Keratinocyte (primary cell): ENCODE data around the gene SFRP5. TPM values are rescaled to one million over a fixed set of nuclear protein-coding genes. Genes with fewer than 3 reads are reported as not detected.

Experiments used
- DNase-seq: peaks from one replicate; pipeline ENCODE4 v3.0.0-alpha.2; 2011; ENCODE audit warnings: low read depth, missing footprints, low spot score
- FAIRE-seq: peaks from 2 replicates; lab custom pipeline; 2011; peaks lifted over from hg19 to GRCh38; lab: Jason Lieb, UNC
- H2AFZ ChIP-seq: 2 replicates; pipeline ENCODE4 v1.6.0; 2012; ENCODE audit warnings: low read length, control low read depth, inconsistent platforms; ENCODE audit not compliant: control insufficient read depth
- H3K27ac ChIP-seq: 2 replicates; pipeline ENCODE4 v1.5.1; 2011; ENCODE audit warnings: low read length; ENCODE audit not compliant: control insufficient read depth, insufficient read depth
- H3K27me3 ChIP-seq: 3 replicates; pipeline ENCODE4 v1.6.0; 2011; ENCODE audit warnings: low read length; ENCODE audit not compliant: control insufficient read depth, insufficient read depth; ENCODE audit errors: extremely low read depth
- H3K36me3 ChIP-seq, 2 experiments: 2 replicates in 1 of 2; 3 replicates in 1 of 2; pipeline ENCODE4 v1.5.1; 2011; ENCODE audit warnings: low read length in 2 of 2, mild to moderate bottlenecking in 1 of 2; ENCODE audit not compliant: control insufficient read depth in 2 of 2, insufficient read depth in 2 of 2; ENCODE audit errors: extremely low read depth in 1 of 2
- H3K4me1 ChIP-seq: 3 replicates; pipeline ENCODE4 v1.5.1; 2011; ENCODE audit warnings: low read length; ENCODE audit not compliant: control insufficient read depth, insufficient read depth; ENCODE audit errors: extremely low read depth
- H3K4me2 ChIP-seq: 3 replicates; pipeline ENCODE4 v1.6.0; 2011; ENCODE audit warnings: low read depth, low read length; ENCODE audit not compliant: control insufficient read depth, insufficient read depth; ENCODE audit errors: extremely low read depth
- H3K4me3 ChIP-seq, 3 experiments: fragments of 200-600 bp in 1 of 3; sonication (generic) in 1 of 3; 2 replicates in 2 of 3; 3 replicates in 1 of 3; pipeline ENCODE4 v1.5.1; 2011 to 2016; ENCODE audit warnings: low read length in 3 of 3, mild to moderate bottlenecking in 3 of 3, control low read depth in 2 of 3, inconsistent platforms in 1 of 3, low read depth in 1 of 3, mixed read lengths in 1 of 3, mixed run types in 1 of 3, moderate library complexity in 1 of 3; ENCODE audit not compliant: control insufficient read depth in 2 of 3, insufficient read depth in 2 of 3; ENCODE audit errors: extremely low read depth in 1 of 3
- H3K79me2 ChIP-seq: 2 replicates; pipeline ENCODE4 v1.6.0; 2012; ENCODE audit warnings: low read length; ENCODE audit not compliant: control insufficient read depth, insufficient read depth
- H3K9ac ChIP-seq: 3 replicates; pipeline ENCODE4 v1.6.0; 2011; ENCODE audit warnings: low read length; ENCODE audit not compliant: control insufficient read depth, insufficient read depth; ENCODE audit errors: extremely low read depth
- H3K9me1 ChIP-seq: 3 replicates; pipeline ENCODE4 v1.6.0; 2011; ENCODE audit warnings: low read length; ENCODE audit not compliant: control insufficient read depth, insufficient read depth; ENCODE audit errors: extremely low read depth
- H3K9me3 ChIP-seq: 2 replicates; pipeline ENCODE4 v1.5.1; 2012; ENCODE audit warnings: low read depth, low read length; ENCODE audit not compliant: control insufficient read depth
- H4K20me1 ChIP-seq: 3 replicates; pipeline ENCODE4 v1.6.0; 2011; ENCODE audit warnings: low read length; ENCODE audit not compliant: control insufficient read depth, insufficient read depth; ENCODE audit errors: extremely low read depth
- EZH2 ChIP-seq: IDR thresholded peaks from one replicate; pipeline ENCODE4 v1.6.1; 2012; ENCODE audit warnings: inconsistent platforms, mild to moderate bottlenecking, low read length, moderate library complexity
- dilution Hi-C: fragments of 300-500 bp; cut with MboI; formaldehyde crosslinking; loops from one replicate; pipeline ENCODE4 v1.7.0; 2020; ENCODE audit warnings: low sequenced_read_pairs; ENCODE audit not compliant: extremely low pct_ligation_motif_present
- polyA plus RNA-seq, 5 experiments: library from polyadenylated mRNA; depleted of rRNA in 3 of 5; stranded (reverse) in 3 of 5; stranded (forward) in 1 of 5; unstranded in 1 of 5; fragments of >200 nt; gene quantifications; 1 replicate in 1 of 5; 2 replicates in 3 of 5; 3 replicates in 1 of 5; pipeline versions ENCODE4 v1.2.1 to v1.2.3, GENCODE V29; 2011 to 2012; ENCODE audit warnings: missing spikeins in 2 of 5, low read depth in 1 of 5, low replicate concordance in 1 of 5
- TF ChIP-seq, protein P1 (sequence below), 3 experiments: IDR thresholded peaks in 1 of 3; conservative IDR thresholded peaks in 1 of 3; optimal IDR thresholded peaks in 1 of 3; 2 replicates in 2 of 3; 3 replicates in 1 of 3; pipeline versions ENCODE3 to v1.5.1; 2011; ENCODE audit warnings: low read length in 3 of 3, mild to moderate bottlenecking in 3 of 3, moderate library complexity in 2 of 3, control low read depth in 1 of 3, inconsistent platforms in 1 of 3; ENCODE audit not compliant: insufficient read depth in 2 of 3; ENCODE audit errors: extremely low read depth in 1 of 3

Gene SFRP5
- polyA plus RNA-seq, 1 donor (not counting 4 experiments of a cell fraction or from before 2014, with no cell fraction given): not detected

DNA sequence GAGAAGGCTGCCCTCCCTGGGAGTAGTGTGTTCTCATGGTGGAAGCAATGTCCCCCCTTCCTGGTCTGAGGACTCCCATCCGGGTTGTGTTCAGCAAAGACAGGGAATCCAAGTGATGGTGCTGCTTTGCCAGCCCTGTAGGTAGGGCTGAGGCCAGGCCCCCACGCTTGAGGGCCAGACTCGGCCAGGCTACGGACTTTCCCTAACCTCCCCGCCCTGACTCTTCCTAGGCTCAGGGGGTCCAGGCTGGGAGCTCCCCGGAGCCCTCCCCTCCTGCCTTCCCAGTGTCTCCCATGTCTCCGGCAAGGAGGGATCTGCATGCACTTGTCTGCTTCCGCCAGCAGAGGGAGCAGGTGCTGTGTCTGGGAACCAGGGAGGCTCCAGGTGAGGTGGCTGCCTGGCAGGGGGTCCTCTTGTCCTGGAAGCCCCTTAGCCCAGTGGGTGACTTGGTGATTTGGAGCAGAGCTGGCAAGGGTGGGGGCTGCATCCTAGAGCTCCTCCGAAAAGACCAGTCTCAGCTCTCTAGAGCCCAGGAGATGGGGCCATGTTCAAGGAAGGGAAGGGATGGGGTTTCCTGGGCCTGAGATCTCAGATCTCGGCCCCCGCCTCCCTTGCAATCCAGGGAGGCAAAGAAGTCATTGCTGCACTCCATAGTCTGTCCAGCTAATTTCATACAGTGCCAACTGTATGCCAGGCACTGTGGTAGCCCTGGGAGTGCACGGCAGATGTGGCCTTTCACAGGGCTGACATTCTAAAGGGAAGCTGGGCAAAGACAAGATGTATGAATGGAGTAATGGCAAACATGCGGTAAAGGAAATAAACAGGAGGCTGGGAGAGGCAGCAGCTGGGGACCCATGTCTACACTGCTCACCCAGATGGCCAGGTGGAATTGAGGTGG lies 20.3 kb upstream of the SFRP5 start:
- FAIRE-seq (peak; percentile 58), DNase-seq (no peak)
- Histone ChIP-seq H3K9me1 (no peaks in the 10 kb centered on the region), H3K4me1 (no peaks in the 10 kb centered on the region), H4K20me1 (no peaks in the 10 kb centered on the region), H3K4me2 (no peak overlapping the region), H3K27me3 (no peaks in the 10 kb centered on the region), H3K36me3 (no peaks in the 10 kb centered on the region), H3K9ac (no peak overlapping the region), H3K9me3 (no peaks in the 10 kb centered on the region), H3K4me3 (no peak overlapping the region), H2AFZ (no peak overlapping the region), H3K27ac (no peak overlapping the region), H3K79me2 (no peaks in the 10 kb centered on the region)
- dilution Hi-C loops: no loop called here
- TF ChIP-seq, protein P1, sequence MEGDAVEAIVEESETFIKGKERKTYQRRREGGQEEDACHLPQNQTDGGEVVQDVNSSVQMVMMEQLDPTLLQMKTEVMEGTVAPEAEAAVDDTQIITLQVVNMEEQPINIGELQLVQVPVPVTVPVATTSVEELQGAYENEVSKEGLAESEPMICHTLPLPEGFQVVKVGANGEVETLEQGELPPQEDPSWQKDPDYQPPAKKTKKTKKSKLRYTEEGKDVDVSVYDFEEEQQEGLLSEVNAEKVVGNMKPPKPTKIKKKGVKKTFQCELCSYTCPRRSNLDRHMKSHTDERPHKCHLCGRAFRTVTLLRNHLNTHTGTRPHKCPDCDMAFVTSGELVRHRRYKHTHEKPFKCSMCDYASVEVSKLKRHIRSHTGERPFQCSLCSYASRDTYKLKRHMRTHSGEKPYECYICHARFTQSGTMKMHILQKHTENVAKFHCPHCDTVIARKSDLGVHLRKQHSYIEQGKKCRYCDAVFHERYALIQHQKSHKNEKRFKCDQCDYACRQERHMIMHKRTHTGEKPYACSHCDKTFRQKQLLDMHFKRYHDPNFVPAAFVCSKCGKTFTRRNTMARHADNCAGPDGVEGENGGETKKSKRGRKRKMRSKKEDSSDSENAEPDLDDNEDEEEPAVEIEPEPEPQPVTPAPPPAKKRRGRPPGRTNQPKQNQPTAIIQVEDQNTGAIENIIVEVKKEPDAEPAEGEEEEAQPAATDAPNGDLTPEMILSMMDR (optimal IDR thresholded peaks at IDR 0.05 in 1 of 3, IDR thresholded peaks at IDR 0.05 in 1 of 3, conservative IDR thresholded peaks at IDR 0.05 in 1 of 3; ENCODE audit: extremely low read depth in 1 of 3, insufficient read depth in 2 of 3, low read length in 3 of 3): peak; percentile 93 to 96 (median 94)
- no peak for TF ChIP-seq EZH2

DNA sequence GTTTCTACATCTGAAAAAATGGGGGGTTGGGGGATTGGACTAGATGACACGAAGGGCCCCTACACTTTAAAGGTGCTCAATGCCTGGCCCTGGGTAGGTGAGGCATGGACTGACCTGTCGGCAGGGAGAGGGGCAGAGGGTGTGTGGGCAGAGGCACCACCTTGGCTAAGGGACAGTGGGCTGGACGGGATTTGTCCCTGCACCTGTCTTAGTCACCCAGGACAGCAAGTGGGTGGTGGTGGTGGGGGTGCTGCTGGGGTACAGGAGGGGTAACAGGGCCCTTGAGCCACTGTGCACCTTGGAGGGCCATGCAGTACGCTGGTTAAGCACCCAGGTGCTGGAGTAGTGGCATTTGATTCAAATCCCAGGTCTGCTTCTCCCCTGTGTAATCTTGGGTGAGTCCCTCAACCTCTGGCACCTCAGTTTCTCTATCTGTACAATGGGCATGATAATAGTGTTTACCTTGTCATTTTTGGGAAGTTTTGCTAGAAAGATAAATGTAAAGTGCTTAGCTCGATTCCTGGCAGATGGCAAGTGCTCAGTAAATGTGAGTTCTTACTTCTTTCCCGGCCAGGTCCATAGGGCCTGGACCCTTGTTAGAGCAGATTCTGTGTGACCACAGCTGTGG lies 18.1 kb upstream of the SFRP5 start:
- FAIRE-seq: no peak
- dilution Hi-C loops: no loop called here

More for the DNA sequence above, 18.1 kb upstream of the SFRP5 start:
- no peak for TF ChIP-seq EZH2
- TF ChIP-seq, protein P1 (optimal IDR thresholded peaks at IDR 0.05 in 1 of 3, IDR thresholded peaks at IDR 0.05 in 1 of 3, conservative IDR thresholded peaks at IDR 0.05 in 1 of 3; ENCODE audit: extremely low read depth in 1 of 3, insufficient read depth in 2 of 3, low read length in 3 of 3): no peak
- H3K9ac ChIP-seq: no peak overlapping the region
- H3K36me3 ChIP-seq: no peaks in the 10 kb centered on the region
- H4K20me1 ChIP-seq: no peaks in the 10 kb centered on the region
- H2AFZ ChIP-seq: no peak overlapping the region
- H3K4me3 ChIP-seq: no peak overlapping the region
- no peaks in the 10 kb centered on the region for H3K9me1 ChIP-seq
- no peak for DNase-seq
- no peak overlapping the region for H3K4me2 ChIP-seq
- H3K79me2 ChIP-seq: no peaks in the 10 kb centered on the region
- H3K27me3 ChIP-seq: no peaks in the 10 kb centered on the region
- no peaks in the 10 kb centered on the region for H3K9me3 ChIP-seq
- no peak overlapping the region for H3K27ac ChIP-seq
- H3K4me1 ChIP-seq: peaks cover 17% of the 10 kb centered on the region
